Heart left ventricle (tissue), 16 donors: ENCODE data around the gene TSPAN7. TPM values are rescaled to one million over a fixed set of nuclear protein-coding genes. Genes with fewer than 3 reads are reported as not detected.

ENCODE experiments used
- ATAC-seq, 4 donors: fragments of 200-7000 bp; cut with Tn5 transposase; one replicate each; pipeline ENCODE4 v1.9.1; 2020 to 2022; ENCODE audit warnings: moderate library complexity in 4 of 4, mild to moderate bottlenecking in 3 of 4, moderate number of reproducible peaks in 1 of 4
- DNase-seq, 5 donors: peaks; one replicate each; pipeline ENCODE4 v3.0.0-alpha.2; 2020
- H3K27ac ChIP-seq, 12 donors: fragments of 200-600 bp; sonication (generic) in 4 of 12; one replicate each; pipeline versions ENCODE4 v1.5.0 to v1.8.0; 2016 to 2022; ENCODE audit warnings: mild to moderate bottlenecking in 2 of 12
- H3K27me3 ChIP-seq, 9 donors: fragments of 200-600 bp; sonication (generic) in 2 of 9; one replicate each; pipeline versions ENCODE4 v1.5.1 to v1.8.0; 2016 to 2022; ENCODE audit warnings: mild to moderate bottlenecking in 3 of 9
- H3K36me3 ChIP-seq, 9 donors: fragments of 200-600 bp; sonication (generic) in 2 of 9; one replicate each; pipeline versions ENCODE4 v1.5.0 to v1.8.0; 2018 to 2022; ENCODE audit warnings: mild to moderate bottlenecking in 2 of 9
- H3K4me1 ChIP-seq, 12 donors: fragments of 200-600 bp; sonication (generic) in 4 of 12; one replicate each; pipeline versions ENCODE4 v1.5.0 to v1.8.0; 2016 to 2022; ENCODE audit warnings: mild to moderate bottlenecking in 3 of 12
- H3K4me3 ChIP-seq, 12 donors: fragments of 200-600 bp; sonication (generic) in 4 of 12; one replicate each; pipeline versions ENCODE4 v1.5.0 to v1.8.0; 2017 to 2022; ENCODE audit warnings: mild to moderate bottlenecking in 9 of 12, moderate library complexity in 4 of 12
- H3K9me3 ChIP-seq, 12 donors: fragments of 200-600 bp; sonication (generic) in 4 of 12; one replicate each; pipeline versions ENCODE4 v1.5.0 to v1.8.0; 2016 to 2022; ENCODE audit warnings: mild to moderate bottlenecking in 1 of 12
- CTCF ChIP-seq, 12 donors: fragments of 200-600 bp; sonication (generic) in 4 of 12; IDR thresholded peaks; one replicate each; pipeline versions ENCODE4 v1.5.0 to v1.8.0; 2018 to 2022; ENCODE audit warnings: antibody characterized with exemption in 12 of 12, mild to moderate bottlenecking in 5 of 12
- POLR2A ChIP-seq, 2 donors: fragments of 450-650 bp; IDR thresholded peaks; one replicate each; pipeline ENCODE4 v1.6.1; 2017; ENCODE audit warnings: antibody characterized with exemption in 2 of 2, mild to moderate bottlenecking in 2 of 2, moderate library complexity in 2 of 2
- WGBS, 4 donors: extraction: QIAGEN DNeasy Blood & Tissue Kit in 2 of 4; methylation state at CpG; one replicate each; pipeline versions ENCODE4 v1.1.5 to v1.1.7; 2013 to 2018; 5-methylcytosine and 5-hydroxymethylcytosine counted together
- intact Hi-C, 10 donors: fragments of 100-400 bp; cut with DNase I; formaldehyde crosslinking; loops; one replicate each; pipeline versions ENCODE4 v1.11.1 to v1.14.2; 2022
- polyA plus RNA-seq, 2 donors: library from polyadenylated mRNA; stranded (reverse); fragments of 200-250 nt; gene quantifications; one replicate each; pipeline ENCODE4 v1.2.3, GENCODE V29; 2013
- total RNA-seq, 9 donors: library from RNA; depleted of rRNA in 2 of 9; stranded (reverse); fragments of >200 nt in 2 of 9; fragmentation: NEBNext Ultra II Directional in 3 of 9; extraction: Animal tissue kit (Norgen Biotek cat#: 25700) in 3 of 9; gene quantifications; one replicate each; pipeline versions ENCODE4 v1.1.0 to v1.2.4, GENCODE V29; 2016 to 2023
- donor health status: ischemic (EF 13 %, LVEDD 7.1; RV severe dilation, severe dysfunction).
- donor health status: healthy with polysubstance abuse.
- donor health status: DM: no; HTN: yes; CAD: no.
- donor health status: DM: no; HTN: no; CAD: no.
- donor health status: ischemic (EF 25% LVEDD 6.9; RV normal size, moderate dysfunction).
- donor health status: ischemic (EF 25% LVEDD 5.7; RV mildly dilated, moderate dysfunction).
- donor health status: healthy.
- donor health status: DM: yes; HTN: yes; CAD: no.
- donor health status: ischemic (EF 35%, LVEDD 5.7; RV mildly dilated, moderate dysfunction).
- donor health status: nonischemic (EF 11% LVEDD 7.7; RV severe dilation, severe dysfunction).
- donor health status: DM: yes; HTN: yes; CAD: no.
- donor health status: PGD.
- donor health status: ischemic (EF 29% LVEDD 5.4; RV normal size, mild dysfunction).
- donor health status: nonischemic (EF 23%, LVEDD 6.1; RV moderate dilation, normal function).

TSPAN7 gene
- total and polyA plus RNA-seq, 11 donors, result 9.1 to 48.5 (median 20.2) TPM

GRCh38 chrX:38539748-38540147 is 21.6 kb upstream of the TSPAN7 start:
- Histone ChIP-seq H3K27me3 (peaks cover 0 to 7% (median 0%) of the 10 kb centered on the region in 9 donors), H3K36me3 (no peaks in the 10 kb centered on the region), H3K27ac (no peak overlapping the region), H3K4me1 (no peaks in the 10 kb centered on the region), H3K4me3 (no peak overlapping the region), H3K9me3 (peaks cover 0 to 3% (median 0%) of the 10 kb centered on the region in 12 donors)
- ATAC-seq (no peak), DNase-seq (no peak)
- intact Hi-C loops, result no loop called here
- no peak for TF ChIP-seq POLR2A (IDR thresholded peaks at IDR 0.05)
- TF ChIP-seq CTCF (IDR thresholded peaks at IDR 0.05), result no peak
- 53 to 93% (median 86%) methylated on average over 1 of the region's 1 CpG for WGBS, 4 donors

- DNase-seq (no peak), ATAC-seq (no peak)
- 58 to 79% (median 74%) methylated on average over 3 of the region's 3 CpGs for WGBS, 4 donors
- H3K27ac ChIP-seq, result no peak overlapping the region
- H3K9me3 ChIP-seq, result peaks cover 0 to 12% (median 0%) of the 10 kb centered on the region in 12 donors
- no peaks in the 10 kb centered on the region for H3K36me3 ChIP-seq
- H3K4me3 ChIP-seq, result no peak overlapping the region
- H3K27me3 ChIP-seq, result peaks cover 0 to 2% (median 0%) of the 10 kb centered on the region in 9 donors
- no peaks in the 10 kb centered on the region for H3K4me1 ChIP-seq
- intact Hi-C loops, result no loop called here
- TF ChIP-seq POLR2A (IDR thresholded peaks at IDR 0.05), result no peak
- no peak for TF ChIP-seq CTCF (IDR thresholded peaks at IDR 0.05)
Observed at GRCh38 chrX:38548508-38548907, 12.8 kb upstream of the TSPAN7 start.

GRCh38 chrX:38552721-38553120 is 8.6 kb upstream of the TSPAN7 start:
- Histone ChIP-seq H3K9me3 (peaks cover 0 to 12% (median 0%) of the 10 kb centered on the region in 12 donors), H3K27ac (no peak overlapping the region), H3K4me1 (no peaks in the 10 kb centered on the region), H3K4me3 (no peak overlapping the region), H3K27me3 (no peaks in the 10 kb centered on the region), H3K36me3 (no peaks in the 10 kb centered on the region)
- 69 to 100% (median 84%) methylated on average over 1 of the region's 1 CpG for WGBS, 4 donors
- no peak for ATAC-seq
- DNase-seq, result no peak
- intact Hi-C loops, result no loop called here
- TF ChIP-seq CTCF (IDR thresholded peaks at IDR 0.05), result no peak
- no peak for TF ChIP-seq POLR2A (IDR thresholded peaks at IDR 0.05)

GRCh38 chrX:38558686-38559085 is 2.7 kb upstream of the TSPAN7 start:
- ATAC-seq (no peak), DNase-seq (no peak)
- Histone ChIP-seq H3K36me3 (no peaks in the 10 kb centered on the region), H3K27me3 (peaks cover 0 to 14% (median 0%) of the 10 kb centered on the region in 9 donors), H3K9me3 (no peaks in the 10 kb centered on the region), H3K4me3 (no peak overlapping the region), H3K27ac (no peak overlapping the region), H3K4me1 (peaks cover 0 to 5% (median under 1%) of the 10 kb centered on the region in 12 donors)
- TF ChIP-seq CTCF (IDR thresholded peaks at IDR 0.05) (no peak), POLR2A (IDR thresholded peaks at IDR 0.05) (no peak)
- WGBS, 4 donors, result 86 to 97% (median 94%) methylated on average over 2 of the region's 2 CpGs
- intact Hi-C loops, result no loop called here
